Coronary artery (tissue), 2 donors: ENCODE data around the gene CR1.
A peak's percentile ranks its signal among the peaks of the same experiment; 100 is the strongest.

Source experiments
- DNase-seq: peaks from one replicate; pipeline ENCODE4 v3.0.0-alpha.2; 2017; ENCODE audit warnings: low spot score
- H3K27ac ChIP-seq, 2 donors: fragments of 200-600 bp; sonication (generic); one replicate each; pipeline ENCODE4 v1.5.1; 2016 to 2019
- H3K4me3 ChIP-seq: fragments of 200-600 bp; sonication (generic); 2 replicates; pipeline ENCODE4 v1.5.1; 2016; ENCODE audit warnings: mild to moderate bottlenecking, moderate library complexity
- TF ChIP-seq, protein P1 (sequence below): fragments of 200-600 bp; sonication (generic); IDR thresholded peaks from one replicate; pipeline ENCODE4 v1.5.1; 2019; ENCODE audit warnings: antibody characterized with exemption

CR1 gene

DNA sequence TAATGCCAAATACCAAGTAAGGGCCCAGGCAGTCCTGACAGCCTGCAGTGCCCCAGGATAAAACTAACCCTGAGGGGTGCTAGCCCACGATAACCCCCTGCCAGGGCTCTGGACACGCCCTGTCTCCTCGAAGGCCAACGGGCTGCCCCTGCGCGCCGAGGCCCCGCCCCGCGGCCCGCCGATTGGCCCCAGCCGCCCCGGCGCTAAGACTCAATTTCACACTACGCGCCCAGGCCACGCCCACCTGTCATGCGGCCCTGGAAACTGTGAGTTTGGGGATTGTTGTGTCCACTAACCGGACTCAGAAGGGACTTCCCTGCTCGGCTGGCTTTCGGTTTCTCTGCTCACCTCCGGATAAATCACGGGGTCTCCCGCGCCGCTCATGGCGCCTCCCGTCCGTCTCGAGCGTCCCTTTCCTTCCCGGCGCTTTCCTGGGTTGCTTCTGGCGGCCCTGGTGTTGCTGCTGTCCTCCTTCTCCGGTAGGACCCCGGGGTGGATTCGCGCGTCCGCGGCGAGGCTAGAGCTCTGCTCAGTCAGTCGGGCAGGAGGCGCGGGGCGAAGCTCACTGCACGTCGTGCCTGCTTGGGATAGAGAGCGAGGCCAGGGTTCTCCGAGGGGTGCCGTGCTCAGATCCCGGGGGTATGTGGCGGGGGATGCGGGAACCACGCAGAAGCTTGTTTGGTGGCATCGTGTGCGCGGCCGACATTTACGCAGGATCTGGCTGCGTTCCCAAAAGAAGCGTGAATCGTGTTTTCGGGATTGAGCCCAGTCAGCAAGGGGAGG is 149.1 kb downstream of the CR1 start, which contains the start of gene CR1L:
TSS of gene CR1L (plus strand) at position 282 of the 783 bp plus-strand sequence. CDS start at position 383, 101 bp downstream.
- peak within 1 kb of the TSS; percentile 75 for H3K4me3 ChIP-seq
- peak; percentile 79 for DNase-seq
- TF ChIP-seq, protein P1, sequence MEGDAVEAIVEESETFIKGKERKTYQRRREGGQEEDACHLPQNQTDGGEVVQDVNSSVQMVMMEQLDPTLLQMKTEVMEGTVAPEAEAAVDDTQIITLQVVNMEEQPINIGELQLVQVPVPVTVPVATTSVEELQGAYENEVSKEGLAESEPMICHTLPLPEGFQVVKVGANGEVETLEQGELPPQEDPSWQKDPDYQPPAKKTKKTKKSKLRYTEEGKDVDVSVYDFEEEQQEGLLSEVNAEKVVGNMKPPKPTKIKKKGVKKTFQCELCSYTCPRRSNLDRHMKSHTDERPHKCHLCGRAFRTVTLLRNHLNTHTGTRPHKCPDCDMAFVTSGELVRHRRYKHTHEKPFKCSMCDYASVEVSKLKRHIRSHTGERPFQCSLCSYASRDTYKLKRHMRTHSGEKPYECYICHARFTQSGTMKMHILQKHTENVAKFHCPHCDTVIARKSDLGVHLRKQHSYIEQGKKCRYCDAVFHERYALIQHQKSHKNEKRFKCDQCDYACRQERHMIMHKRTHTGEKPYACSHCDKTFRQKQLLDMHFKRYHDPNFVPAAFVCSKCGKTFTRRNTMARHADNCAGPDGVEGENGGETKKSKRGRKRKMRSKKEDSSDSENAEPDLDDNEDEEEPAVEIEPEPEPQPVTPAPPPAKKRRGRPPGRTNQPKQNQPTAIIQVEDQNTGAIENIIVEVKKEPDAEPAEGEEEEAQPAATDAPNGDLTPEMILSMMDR: no peak
- H3K27ac ChIP-seq: no peak within 1 kb of the TSS

DNA sequence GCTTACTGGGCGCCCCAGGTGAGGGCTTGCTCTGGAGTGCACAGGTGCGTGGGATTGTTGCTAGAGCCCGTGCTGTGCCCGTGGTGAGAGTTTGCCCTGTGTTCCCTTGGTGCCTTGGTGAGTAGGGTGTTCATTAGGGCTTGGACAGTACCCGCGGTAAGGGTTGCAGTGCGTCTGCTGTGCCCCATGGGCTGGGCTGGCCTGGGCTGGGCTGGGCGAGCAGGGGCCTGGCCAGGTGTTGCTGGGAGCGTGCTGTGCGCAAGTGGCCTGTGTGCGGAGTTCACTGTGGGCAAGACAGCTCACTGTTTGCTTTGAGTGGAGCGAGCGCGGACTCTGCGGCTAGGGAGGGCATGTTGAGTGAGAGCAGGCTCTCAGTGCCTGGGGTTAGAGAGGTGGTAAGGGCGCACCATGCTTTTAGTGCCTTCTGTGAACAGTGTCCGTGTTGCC is 149.7 kb downstream of the CR1 start:
- Histone ChIP-seq H3K27ac (no peak overlapping the region), H3K4me3 (peak overlapping the region; percentile 75)
- DNase-seq: no peak
- TF ChIP-seq, protein P1: no peak

DNA sequence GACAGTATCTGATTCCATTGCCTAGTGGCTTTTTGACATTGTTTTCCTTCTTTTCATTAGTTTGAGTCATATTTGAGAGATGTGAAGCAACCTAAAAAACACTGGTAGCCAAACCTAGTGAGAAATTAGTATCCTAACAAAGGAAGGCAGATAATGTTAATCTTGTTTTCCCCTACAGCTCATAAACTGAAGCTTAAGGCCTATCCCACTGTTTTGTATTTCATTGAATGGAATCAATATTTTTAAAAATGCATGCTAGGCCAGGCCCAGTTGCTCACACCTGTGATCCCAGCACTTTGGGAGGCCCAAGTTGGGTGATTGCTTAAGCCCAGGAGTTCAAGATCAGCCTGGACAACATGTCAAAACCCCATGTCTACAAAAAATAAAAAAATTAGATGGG is 150.2 kb downstream of the CR1 start:
- DNase-seq: no peak
- Histone ChIP-seq H3K4me3 (no peak overlapping the region), H3K27ac (no peak overlapping the region)
- TF ChIP-seq, protein P1: no peak

DNA sequence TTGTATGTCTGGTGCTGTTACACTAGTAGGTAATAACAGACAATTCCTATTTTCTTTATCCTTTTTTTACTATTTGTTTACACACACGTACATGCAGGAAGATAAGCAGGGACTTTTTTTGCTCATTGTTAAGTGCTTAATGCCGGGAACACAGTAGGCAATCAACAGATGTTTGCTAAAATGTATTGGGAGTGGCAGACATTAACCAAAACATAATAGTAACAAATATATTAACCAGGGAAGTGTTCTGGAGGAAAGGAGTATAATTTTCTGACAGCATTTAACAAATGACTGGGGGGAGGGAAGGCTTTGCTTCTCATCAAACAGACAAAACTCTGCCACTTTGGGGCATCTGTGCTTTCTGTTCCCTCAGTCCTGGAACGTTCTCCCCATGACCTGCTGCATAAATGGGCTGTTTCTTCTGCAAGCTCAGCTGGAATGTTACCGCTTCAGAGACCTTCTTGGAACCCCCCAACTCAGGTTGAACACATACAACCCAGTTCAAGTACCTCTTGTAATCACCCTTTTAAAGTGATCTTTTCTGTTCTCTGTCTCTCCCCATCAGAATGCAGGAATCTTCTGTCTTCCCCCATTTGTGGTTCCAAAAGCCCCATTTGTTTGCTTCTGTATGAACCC is 151.1 kb downstream of the CR1 start:
- Histone ChIP-seq H3K27ac (no peak overlapping the region), H3K4me3 (no peak overlapping the region)
- TF ChIP-seq, protein P1: no peak
- no peak for DNase-seq

DNA sequence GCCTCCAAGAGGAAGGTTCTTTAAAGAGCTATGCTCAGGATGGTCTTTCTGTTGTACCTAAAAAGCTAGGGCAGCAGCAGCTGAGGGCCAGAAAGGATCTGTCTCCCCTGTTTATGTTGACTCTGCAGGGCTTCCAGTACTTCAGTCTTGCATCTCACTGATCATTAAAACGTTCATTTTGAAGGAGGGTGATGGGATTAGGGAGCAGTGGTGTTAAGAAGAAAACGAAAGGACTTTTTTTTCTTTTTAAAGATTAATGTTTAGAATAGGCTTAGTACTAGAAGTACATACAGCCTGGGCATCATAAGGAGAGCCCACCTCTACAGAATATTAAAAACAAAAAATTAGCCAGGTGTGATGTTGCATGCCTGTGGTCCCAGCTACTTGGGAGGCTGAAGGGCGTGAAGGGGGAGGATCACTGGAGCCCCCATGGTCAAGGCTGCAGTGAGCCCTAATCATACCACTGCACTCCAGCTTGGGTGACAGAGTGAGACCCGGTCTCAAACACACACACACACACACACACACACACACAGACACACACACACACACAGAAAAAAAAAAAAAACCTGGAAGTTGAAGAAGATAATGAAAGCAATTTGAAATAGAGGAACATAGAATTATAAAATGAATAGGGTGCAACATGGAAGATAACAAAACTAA is 151.8 kb downstream of the CR1 start:
- Histone ChIP-seq H3K4me3 (no peak overlapping the region), H3K27ac (no peak overlapping the region)
- no peak for DNase-seq
- TF ChIP-seq, protein P1: no peak

DNA sequence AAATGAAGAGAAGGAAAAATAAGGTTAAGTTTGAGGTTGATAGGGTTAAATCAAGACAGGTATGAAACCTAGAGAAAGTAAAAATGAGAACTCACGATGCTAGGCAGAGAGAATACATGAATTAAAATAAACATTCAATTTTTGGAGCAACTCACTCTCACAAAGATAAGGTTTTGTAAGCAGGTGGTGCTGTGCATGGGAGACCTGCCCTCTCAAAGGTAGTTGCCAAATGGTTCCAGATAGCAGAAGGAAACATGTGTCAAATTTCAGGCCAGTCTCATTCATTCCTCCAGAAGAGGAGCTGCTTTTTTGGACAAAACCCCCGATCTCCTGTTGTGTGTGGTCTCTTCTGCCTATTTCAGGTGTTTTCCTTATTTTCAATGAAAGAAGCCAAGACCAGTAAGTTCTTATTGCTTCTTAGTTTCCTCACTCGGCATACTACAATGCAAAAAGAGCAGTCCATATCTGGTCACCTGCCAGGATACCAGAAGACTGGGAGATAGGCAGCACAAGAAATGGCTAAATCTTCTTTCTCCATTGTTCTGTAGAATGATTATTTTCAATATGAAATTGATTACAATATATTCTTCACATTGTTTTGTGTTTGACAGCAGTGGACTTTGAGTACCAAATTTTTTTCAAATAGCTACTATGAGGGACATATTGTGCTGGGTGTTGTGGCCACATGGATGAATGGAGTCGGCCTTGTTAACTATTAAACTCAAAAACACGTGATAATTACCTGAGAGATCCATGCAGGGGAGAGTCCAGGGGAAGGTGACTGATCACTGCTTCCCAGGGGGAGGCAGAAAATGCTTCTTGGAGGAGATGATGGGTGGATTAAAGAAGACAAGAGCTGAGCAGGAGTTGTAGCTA is 152.6 kb downstream of the CR1 start:
- TF ChIP-seq, protein P1: no peak
- no peak for DNase-seq
- no peak overlapping the region for H3K4me3 ChIP-seq
- no peak overlapping the region for H3K27ac ChIP-seq
